ENCODE measurements around the gene CDK16.

The CDK16 gene

DNA sequence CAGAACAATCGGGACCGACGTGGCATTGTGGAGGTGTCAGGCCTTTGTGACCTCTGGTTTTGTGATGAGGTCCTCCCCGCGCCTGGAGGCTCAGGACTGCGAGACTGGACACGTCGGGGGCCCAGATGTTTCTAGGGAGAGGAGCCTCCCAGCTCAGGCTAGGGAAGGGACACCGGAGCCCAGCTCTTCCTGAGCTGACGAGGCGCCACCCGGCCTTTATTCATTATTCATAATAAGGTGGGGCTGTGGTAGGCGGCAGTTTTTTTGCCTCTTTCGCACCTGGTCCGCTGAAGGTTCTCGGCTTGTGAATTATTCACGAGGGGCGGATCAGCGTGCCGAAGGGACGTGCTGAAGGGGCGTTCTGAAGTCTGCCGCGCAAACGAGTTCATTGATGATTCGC lies 27.1 kb upstream of the CDK16 start:
- TF ChIP-seq, protein P1, sequence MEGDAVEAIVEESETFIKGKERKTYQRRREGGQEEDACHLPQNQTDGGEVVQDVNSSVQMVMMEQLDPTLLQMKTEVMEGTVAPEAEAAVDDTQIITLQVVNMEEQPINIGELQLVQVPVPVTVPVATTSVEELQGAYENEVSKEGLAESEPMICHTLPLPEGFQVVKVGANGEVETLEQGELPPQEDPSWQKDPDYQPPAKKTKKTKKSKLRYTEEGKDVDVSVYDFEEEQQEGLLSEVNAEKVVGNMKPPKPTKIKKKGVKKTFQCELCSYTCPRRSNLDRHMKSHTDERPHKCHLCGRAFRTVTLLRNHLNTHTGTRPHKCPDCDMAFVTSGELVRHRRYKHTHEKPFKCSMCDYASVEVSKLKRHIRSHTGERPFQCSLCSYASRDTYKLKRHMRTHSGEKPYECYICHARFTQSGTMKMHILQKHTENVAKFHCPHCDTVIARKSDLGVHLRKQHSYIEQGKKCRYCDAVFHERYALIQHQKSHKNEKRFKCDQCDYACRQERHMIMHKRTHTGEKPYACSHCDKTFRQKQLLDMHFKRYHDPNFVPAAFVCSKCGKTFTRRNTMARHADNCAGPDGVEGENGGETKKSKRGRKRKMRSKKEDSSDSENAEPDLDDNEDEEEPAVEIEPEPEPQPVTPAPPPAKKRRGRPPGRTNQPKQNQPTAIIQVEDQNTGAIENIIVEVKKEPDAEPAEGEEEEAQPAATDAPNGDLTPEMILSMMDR (conservative IDR thresholded peaks at IDR 0.05; ENCODE audit: control insufficient read depth, insufficient read depth, low read depth, low read length) = no peak
- peak overlapping the region; percentile 57 for H3K4me3 ChIP-seq (ENCODE audit: control insufficient read depth, low read depth, low read length)
- peak; percentile 12 for DNase-seq (ENCODE audit: low read depth)

DNA sequence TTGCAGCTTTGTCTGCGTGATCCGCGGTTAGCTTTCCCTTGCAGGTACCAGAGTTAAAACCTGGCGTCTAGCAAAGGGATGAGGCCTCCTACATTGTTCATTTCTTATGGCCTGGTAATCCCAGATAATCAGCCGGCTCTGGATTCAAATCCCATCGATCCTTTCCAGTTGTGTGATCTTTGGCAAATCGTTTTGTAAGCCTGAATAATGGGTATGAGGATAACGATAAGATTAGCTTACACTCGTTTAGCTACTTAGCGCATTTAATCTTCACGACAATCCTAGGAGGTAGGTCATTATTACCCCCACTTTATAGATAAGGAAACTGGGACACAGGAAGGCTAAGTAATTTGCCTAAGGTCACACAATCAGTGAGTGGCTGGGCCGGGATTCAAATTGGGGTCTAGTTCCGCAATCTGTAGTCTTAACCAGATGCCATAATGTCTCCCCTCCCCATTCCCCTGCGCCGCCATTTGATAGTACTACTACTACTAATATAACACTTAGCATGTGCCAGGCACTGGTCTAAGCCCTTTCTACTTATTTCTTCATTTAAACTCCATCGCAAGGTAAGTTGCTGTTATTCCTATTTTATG lies 26.6 kb upstream of the CDK16 start:
- peak overlapping the region; percentile 57 for H3K4me3 ChIP-seq (ENCODE audit: control insufficient read depth, low read depth, low read length)

DNA sequence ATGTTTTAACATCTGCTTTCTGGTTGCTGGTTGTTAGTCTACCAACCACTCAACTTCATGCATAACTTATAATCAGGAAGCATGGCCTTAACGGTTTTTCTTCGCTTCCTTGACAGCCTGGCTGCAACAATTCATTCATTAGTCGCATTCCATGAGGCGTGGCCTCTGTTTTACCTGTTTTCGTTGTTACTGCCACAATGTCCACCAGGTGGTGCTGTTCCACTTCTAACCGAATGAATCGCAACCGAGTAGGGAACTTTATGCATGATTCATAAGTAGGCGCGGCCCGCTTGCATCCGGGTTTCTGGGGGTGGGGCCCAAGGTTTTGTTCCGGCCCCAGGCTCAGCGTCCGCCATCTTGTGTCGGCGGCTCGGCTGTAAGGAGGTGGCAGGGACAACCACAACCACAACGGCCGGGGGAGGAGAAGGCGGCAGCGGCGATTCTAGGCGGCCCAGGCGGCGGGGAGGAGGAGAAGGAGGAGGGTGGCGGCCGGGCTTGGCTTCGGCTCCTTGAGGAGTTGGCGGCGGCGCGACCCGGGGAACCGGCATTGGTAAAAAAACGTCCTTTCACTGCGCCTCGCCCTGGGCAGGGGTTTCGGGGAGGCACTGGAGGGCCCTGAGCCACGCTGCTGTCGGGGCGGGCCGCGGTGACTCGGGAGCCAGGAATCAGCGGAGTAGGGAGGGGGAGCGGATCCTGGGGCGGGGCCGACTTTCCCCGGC lies 24.8 kb upstream of the CDK16 start, which contains the start of gene UBA1:
Gene UBA1, plus strand, starts transcription at position 355 of the 719 bp plus-strand sequence. CDS start 4,974 bp downstream, outside the sequence.
- TF ChIP-seq, protein P1 (conservative IDR thresholded peaks at IDR 0.05; ENCODE audit: control insufficient read depth, insufficient read depth, low read depth, low read length) = peak; percentile 78
- DNase-seq (ENCODE audit: low read depth) = peak; percentile 96
- peak within 1 kb of the TSS; percentile 92 for H3K4me3 ChIP-seq (ENCODE audit: control insufficient read depth, low read depth, low read length)

More for the DNA sequence above, 26.6 kb upstream of the CDK16 start:
- DNase-seq (ENCODE audit: low read depth) = no peak
- TF ChIP-seq, protein P1 (conservative IDR thresholded peaks at IDR 0.05; ENCODE audit: control insufficient read depth, insufficient read depth, low read depth, low read length) = no peak

DNA sequence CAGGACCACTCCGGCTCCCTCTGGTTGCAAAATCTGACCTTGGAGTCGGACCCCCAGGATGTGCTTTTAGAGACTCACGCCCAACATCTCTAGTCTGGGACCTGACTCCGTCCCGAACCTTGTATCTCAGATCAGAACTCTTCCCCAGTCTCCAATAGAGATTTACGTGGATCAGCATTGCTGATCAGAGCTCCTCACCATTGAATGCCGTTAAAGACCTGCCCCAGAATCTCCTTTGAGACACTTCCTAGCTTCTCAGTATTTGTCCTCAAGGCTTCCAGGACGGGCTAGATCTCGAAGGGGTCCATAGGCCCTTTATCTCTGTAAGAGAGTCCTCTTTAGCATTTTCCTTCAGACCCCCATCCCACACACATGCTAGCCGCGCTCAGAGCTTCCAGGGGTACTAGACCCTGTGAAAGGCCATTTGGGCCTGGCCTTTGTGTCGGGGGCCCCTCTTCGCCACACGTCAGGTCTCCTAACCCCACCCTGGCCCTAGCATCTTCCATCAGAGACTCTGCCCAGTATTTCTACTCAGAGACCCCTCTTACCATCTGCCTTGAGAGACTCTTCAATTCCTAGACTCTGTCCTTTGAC lies 24.2 kb upstream of the CDK16 start:
- peak overlapping the region; percentile 92 for H3K4me3 ChIP-seq (ENCODE audit: control insufficient read depth, low read depth, low read length)
- TF ChIP-seq, protein P1 (conservative IDR thresholded peaks at IDR 0.05; ENCODE audit: control insufficient read depth, insufficient read depth, low read depth, low read length) = no peak
- peak; percentile 28 for DNase-seq (ENCODE audit: low read depth)

- TF ChIP-seq, protein P1 (conservative IDR thresholded peaks at IDR 0.05; ENCODE audit: control insufficient read depth, insufficient read depth, low read depth, low read length) = no peak
- peak overlapping the region; percentile 16 for H3K4me3 ChIP-seq (ENCODE audit: control insufficient read depth, low read depth, low read length)
- DNase-seq (ENCODE audit: low read depth) = no peak
Measured at GRCh38 chrX:47196098-47196497, 22.4 kb upstream of the CDK16 start.

DNA sequence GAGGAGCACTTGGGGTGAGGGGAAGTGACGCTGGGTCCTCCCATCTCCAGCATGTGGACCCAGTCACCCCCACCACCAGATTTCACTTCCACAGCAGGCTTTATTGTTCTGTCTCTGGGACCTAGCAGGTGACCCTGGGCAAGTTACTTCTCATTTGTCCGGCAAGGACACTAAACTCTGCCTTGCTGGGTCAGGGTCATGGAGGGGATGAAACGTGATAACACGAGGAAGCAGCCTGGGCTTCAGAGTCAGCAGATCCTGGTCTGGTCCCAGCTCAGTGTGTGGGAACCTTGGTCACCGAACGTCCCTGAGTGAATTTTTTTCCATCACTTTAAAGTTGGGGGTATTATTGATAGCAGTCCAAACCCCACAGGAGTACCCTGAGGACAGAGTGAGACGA lies 21.0 kb upstream of the CDK16 start:
- DNase-seq (ENCODE audit: low read depth) = no peak
- TF ChIP-seq, protein P1 (conservative IDR thresholded peaks at IDR 0.05; ENCODE audit: control insufficient read depth, insufficient read depth, low read depth, low read length) = no peak
- H3K4me3 ChIP-seq (ENCODE audit: control insufficient read depth, low read depth, low read length) = peak overlapping the region; percentile 4

Data from fibroblast of mammary gland (primary cell).